GM12864 (cell line): ENCODE data around the gene LGR6.
A peak's percentile ranks its signal among the peaks of the same experiment; 100 is the strongest.

ENCODE experiments used
- DNase-seq: peaks from one replicate; pipeline ENCODE4 v3.0.0-alpha.2; 2011; ENCODE audit warnings: low read depth
- H3K4me3 ChIP-seq: 2 replicates; pipeline ENCODE4 v1.5.1; 2011; ENCODE audit warnings: mild to moderate bottlenecking, low read depth, low read length, control low read depth
- CTCF ChIP-seq: IDR thresholded peaks from 2 replicates; pipeline ENCODE4 v1.5.1; 2011; ENCODE audit warnings: low read depth, mild to moderate bottlenecking, moderate library complexity, low read length, control low read depth, inconsistent platforms; ENCODE audit errors: missing control alignments

Gene LGR6

DNA sequence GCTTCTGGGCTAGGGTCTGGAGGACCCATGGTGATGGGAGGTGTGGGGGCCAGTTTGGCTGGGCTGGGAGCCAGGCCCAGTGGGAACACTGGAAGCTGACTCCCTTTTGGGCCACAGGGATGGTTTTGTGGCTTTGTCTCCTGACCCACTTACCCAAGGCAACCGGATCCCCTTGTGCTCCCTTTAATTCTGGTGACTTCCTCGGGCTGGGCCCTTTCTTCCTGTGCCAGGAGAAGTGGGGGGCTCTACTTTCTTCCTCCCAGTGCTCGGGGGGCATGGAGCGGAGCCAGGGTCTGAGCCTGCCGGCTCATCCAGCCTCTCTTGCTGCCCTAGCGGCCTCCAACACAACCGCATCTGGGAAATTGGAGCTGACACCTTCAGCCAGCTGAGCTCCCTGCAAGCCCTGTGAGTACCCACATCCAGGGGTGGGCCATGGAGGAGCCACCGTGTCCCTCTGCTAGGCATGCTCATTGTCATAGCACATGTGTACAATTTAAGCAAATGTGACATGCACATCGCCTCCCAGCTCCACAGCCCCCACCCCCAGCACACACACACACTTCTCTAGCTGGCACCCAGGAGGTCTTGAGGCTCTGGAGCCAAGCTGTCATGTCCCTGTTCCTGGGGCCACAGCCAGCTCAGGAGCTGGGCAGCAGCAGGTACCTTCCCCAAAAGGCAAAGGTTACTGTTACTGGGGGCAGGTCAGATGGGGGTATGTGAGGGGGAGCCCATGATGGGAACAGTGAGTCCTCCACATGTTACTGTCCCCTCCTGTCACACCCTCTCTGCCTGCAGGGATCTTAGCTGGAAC, 113.1 kb downstream of the LGR6 start:
- TF ChIP-seq CTCF = no peak
- DNase-seq = no peak
- H3K4me3 ChIP-seq = no peak overlapping the region

DNA sequence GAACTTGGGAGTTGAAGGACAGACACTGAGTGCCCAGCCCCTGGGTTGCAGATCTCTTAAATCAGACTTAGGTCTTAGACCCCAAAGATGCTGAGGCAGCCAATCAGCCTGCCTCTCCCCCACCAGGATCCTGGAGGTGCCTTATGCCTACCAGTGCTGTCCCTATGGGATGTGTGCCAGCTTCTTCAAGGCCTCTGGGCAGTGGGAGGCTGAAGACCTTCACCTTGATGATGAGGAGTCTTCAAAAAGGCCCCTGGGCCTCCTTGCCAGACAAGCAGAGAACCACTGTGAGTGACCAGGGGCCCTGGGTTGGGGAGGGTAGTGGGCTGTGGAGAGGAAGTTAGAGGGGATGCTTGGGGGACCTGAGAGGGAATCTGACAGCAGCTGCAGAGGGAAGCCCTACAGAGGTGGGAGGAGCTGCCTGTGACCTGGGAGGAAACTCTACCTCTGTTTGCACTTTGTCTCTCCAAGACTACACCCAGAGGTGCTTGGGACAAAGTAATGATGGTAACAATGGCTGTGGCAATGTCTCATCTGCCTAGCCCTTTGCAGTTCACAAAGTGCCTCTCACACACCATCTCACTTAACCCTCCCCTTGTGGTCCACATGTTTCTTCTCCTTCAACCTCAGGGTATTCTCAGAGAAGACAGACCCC, 116.6 kb downstream of the LGR6 start:
- no peak for DNase-seq
- TF ChIP-seq CTCF = no peak
- no peak overlapping the region for H3K4me3 ChIP-seq

DNA sequence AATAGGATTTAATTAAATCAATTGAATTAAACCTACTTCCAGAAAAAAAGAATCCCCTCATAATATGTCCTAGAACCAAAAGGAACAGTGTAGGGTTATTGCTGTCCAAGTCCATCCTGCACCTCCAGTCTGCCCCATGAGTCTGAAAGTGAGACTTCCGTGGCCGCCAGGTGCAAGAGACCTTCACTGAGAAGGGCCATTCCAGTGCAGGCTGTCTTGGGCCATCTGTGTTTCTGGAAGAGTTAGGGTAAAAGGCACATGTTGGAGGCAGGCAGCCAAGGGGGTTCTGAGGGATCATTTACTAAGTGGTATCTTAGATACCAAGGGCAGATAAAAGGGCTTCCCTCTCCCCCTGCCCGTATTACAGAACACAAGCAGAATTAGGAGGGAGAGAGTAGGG, 117.1 kb downstream of the LGR6 start:
- no peak for DNase-seq
- no peak for TF ChIP-seq CTCF
- H3K4me3 ChIP-seq = no peak overlapping the region

DNA sequence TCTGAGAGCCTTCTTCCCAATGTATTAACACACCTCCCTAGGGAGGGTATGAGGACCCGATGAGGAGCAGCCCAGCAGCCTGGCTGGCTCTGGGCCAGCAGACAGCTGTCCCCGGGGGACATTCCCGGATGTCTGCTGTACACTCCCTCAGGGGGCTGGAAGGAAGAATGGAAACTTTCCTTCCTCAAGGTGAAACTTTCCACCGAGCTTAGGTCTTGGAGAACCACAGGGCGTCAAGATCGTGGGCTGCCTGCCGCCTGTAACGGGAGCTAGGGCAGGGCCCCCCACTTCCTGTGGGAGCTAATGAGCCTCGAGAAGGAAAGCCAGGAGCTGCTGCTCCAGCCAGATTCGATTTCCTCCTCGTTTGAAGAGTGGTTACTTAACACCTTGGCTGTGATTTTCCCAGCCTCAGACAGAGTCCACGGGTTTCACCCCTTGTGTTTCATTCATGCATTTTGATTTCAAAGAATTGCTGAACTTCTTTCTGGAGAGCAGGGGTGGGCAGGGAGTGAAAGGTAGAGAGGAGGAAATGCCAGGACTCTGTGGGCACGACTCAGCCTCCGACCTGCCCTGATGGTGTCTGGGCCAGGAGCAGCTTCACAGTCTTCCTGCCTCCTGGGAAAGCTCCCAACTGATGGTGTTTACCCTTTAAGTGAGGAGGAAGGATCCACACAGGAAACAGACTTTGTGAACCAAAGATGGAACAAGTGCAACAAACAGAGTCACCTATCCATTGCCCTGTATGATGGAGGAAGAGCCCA, 118.5 kb downstream of the LGR6 start:
- no peak for TF ChIP-seq CTCF
- H3K4me3 ChIP-seq = no peak overlapping the region
- no peak for DNase-seq

- peak; percentile 97 for TF ChIP-seq CTCF
Observed at GRCh38 chr1:202315576-202316168, 122.1 kb downstream of the LGR6 start.

GRCh38 chr1:202316186-202316585, 122.6 kb downstream of the LGR6 start:
- no peak for TF ChIP-seq CTCF
- no peak for DNase-seq
- H3K4me3 ChIP-seq = no peak overlapping the region

More at GRCh38 chr1:202315576-202316168, 122.1 kb downstream of the LGR6 start:
- H3K4me3 ChIP-seq = no peak overlapping the region
- DNase-seq = peak; percentile 13
